Suprapubic skin (tissue), 3 donors: ENCODE results near the gene CACNG4.

Experiments used
- CTCF ChIP-seq, 2 donors: fragments of 200-600 bp in 1 of 2; fragments of 450-650 bp in 1 of 2; sonication (generic) in 1 of 2; IDR thresholded peaks; one replicate each; pipeline ENCODE4 v1.5.1; 2016 to 2019; ENCODE audit warnings: antibody characterized with exemption in 2 of 2, mild to moderate bottlenecking in 1 of 2, moderate library complexity in 1 of 2
- EP300 ChIP-seq: sonication (generic); formaldehyde crosslinking; IDR thresholded peaks from one replicate; pipeline ENCODE4 v1.6.1; 2017; ENCODE audit warnings: antibody characterized with exemption
- POLR2A ChIP-seq, 2 donors: fragments of 450-650 bp; IDR thresholded peaks; one replicate each; pipeline ENCODE4 v1.6.1; 2017; ENCODE audit warnings: antibody characterized with exemption in 2 of 2, mild to moderate bottlenecking in 2 of 2, moderate library complexity in 2 of 2

- TF ChIP-seq CTCF (IDR thresholded peaks at IDR 0.05) (no peak), POLR2A (IDR thresholded peaks at IDR 0.05) (no peak), EP300 (no peak)
These were observed 3.9 kb upstream of the CACNG4 start for GRCh38 chr17:66960613-66961012.
